H1 (cell line): ENCODE data around the gene PHF23. TPM values are rescaled to one million over a fixed set of nuclear protein-coding genes. Genes with fewer than 3 reads are reported as not detected.
A peak's percentile ranks its signal among the peaks of the same experiment; 100 is the strongest.

Experiments used
- ASH2L ChIP-seq: fragments of 200-600, 300-600 bp; sonication (generic); IDR thresholded peaks from one replicate; pipeline ENCODE4 v1.7.1; 2017; ENCODE audit warnings: low read length
- BCL11A ChIP-seq, 2 experiments: IDR thresholded peaks; one replicate each; pipeline ENCODE4 v1.6.1; 2011; ENCODE audit warnings: low read depth in 2 of 2, low read length in 2 of 2, mild to moderate bottlenecking in 2 of 2
- CBX5 ChIP-seq: fragments of 300-800, 300-1000 bp; sonication (generic); IDR thresholded peaks from 2 replicates; pipeline ENCODE4 v1.7.1; 2016; ENCODE audit warnings: antibody characterized with exemption, low read length, low read depth
- CEBPB ChIP-seq: IDR thresholded peaks from 2 replicates; pipeline ENCODE4 v1.6.1; 2012; ENCODE audit warnings: low read depth, low read length
- CREB1 ChIP-seq: IDR thresholded peaks from 2 replicates; pipeline ENCODE4 v1.6.1; 2012; ENCODE audit warnings: inconsistent platforms
- CTCF ChIP-seq, 3 experiments: IDR thresholded peaks; 1 replicate in 2 of 3; 2 replicates in 1 of 3; pipeline versions ENCODE4 v1.5.1 to v1.6.1; 2011; ENCODE audit warnings: low read length in 3 of 3, mild to moderate bottlenecking in 3 of 3, inconsistent platforms in 2 of 3, low read depth in 1 of 3, moderate library complexity in 1 of 3; ENCODE audit not compliant: insufficient read depth in 1 of 3; ENCODE audit errors: control extremely low read depth in 1 of 3
- EGR1 ChIP-seq: IDR thresholded peaks from 2 replicates; pipeline ENCODE4 v1.6.1; 2011; ENCODE audit warnings: low read depth, low read length, borderline replicate concordance
- GTF2F1 ChIP-seq: IDR thresholded peaks from 2 replicates; pipeline ENCODE4 v1.6.1; 2012; ENCODE audit warnings: low read depth, low read length, improper control_type of control experiment, borderline replicate concordance
- JUND ChIP-seq: IDR thresholded peaks from 2 replicates; pipeline ENCODE4 v1.6.1; 2011; ENCODE audit warnings: mild to moderate bottlenecking, improper control_type of control experiment, low read length
- KDM1A ChIP-seq: fragments of 200-600, 300-600 bp; sonication (generic); IDR thresholded peaks from 2 replicates; pipeline ENCODE4 v1.7.1; 2016; ENCODE audit warnings: mild to moderate bottlenecking, low read length, borderline replicate concordance
- KDM5A ChIP-seq: fragments of 200-600 bp; IDR thresholded peaks from 2 replicates; pipeline ENCODE4 v1.7.1; 2012; ENCODE audit warnings: mild to moderate bottlenecking, low read length, inconsistent platforms, mixed read lengths
- PHF8 ChIP-seq: fragments of 200-600 bp; sonication (generic); conservative IDR thresholded peaks from 2 replicates; pipeline ENCODE4 v1.7.1; 2012; ENCODE audit warnings: low read depth, mild to moderate bottlenecking, inconsistent platforms, low read length, moderate library complexity
- POU5F1 ChIP-seq: IDR thresholded peaks from 2 replicates; pipeline ENCODE4 v1.6.1; 2011; ENCODE audit warnings: low read depth, mild to moderate bottlenecking, low read length, moderate library complexity
- RXRA ChIP-seq: IDR thresholded peaks from 2 replicates; pipeline ENCODE4 v1.6.1; 2011; ENCODE audit warnings: low read depth, mild to moderate bottlenecking, low read length, moderate library complexity; ENCODE audit not compliant: insufficient read depth
- SAP30 ChIP-seq: fragments of 300-600 bp; sonication (generic); IDR thresholded peaks from 2 replicates; pipeline ENCODE4 v1.7.1; 2012; ENCODE audit warnings: low read length, moderate library complexity, mild to moderate bottlenecking, inconsistent platforms; ENCODE audit not compliant: insufficient read depth, insufficient replicate concordance
- SIN3A ChIP-seq, 2 experiments: IDR thresholded peaks in 1 of 2; conservative IDR thresholded peaks in 1 of 2; 2 replicates each; pipeline ENCODE4 v1.6.1; 2011 to 2012; ENCODE audit warnings: low read length in 2 of 2, improper control_type of control experiment in 1 of 2, low read depth in 1 of 2, mild to moderate bottlenecking in 1 of 2
- SIRT6 ChIP-seq: IDR thresholded peaks from one replicate; pipeline ENCODE4 v1.7.1; 2012; ENCODE audit warnings: low read length, inconsistent platforms
- SIX5 ChIP-seq: IDR thresholded peaks from 2 replicates; pipeline ENCODE4 v1.6.1; 2011; ENCODE audit warnings: mild to moderate bottlenecking, low read depth, low read length
- SP2 ChIP-seq: IDR thresholded peaks from 2 replicates; pipeline ENCODE4 v1.6.1; 2012; ENCODE audit warnings: mild to moderate bottlenecking, low read length, inconsistent platforms
- TBP ChIP-seq: IDR thresholded peaks from 2 replicates; pipeline ENCODE4 v1.6.1; 2011; ENCODE audit warnings: low read depth, low read length, improper control_type of control experiment
- polyA plus RNA-seq, 7 experiments: library from polyadenylated mRNA; depleted of rRNA in 3 of 7; stranded (reverse) in 5 of 7; unstranded in 2 of 7; fragments of >200 nt in 5 of 7; fragments of 200-250 nt in 2 of 7; gene quantifications; 1 replicate in 5 of 7; 2 replicates in 1 of 7; 4 replicates in 1 of 7; pipeline versions ENCODE4 v1.2.1 to v1.2.3, GENCODE V29; 2011 to 2013; ENCODE audit warnings: missing spikeins in 2 of 7, mixed read lengths in 2 of 7
- total RNA-seq: library from RNA; stranded (reverse); fragmentation: NEBNext Ultra II Directional; extraction: Animal tissue kit (Norgen Biotek cat#: 25700); gene quantifications from 2 replicates; pipeline ENCODE4 v1.2.1, GENCODE V29; 2021

Gene PHF23
- total and polyA plus RNA-seq, 2 of the 8 experiments (the other 6 are each of a cell fraction or from before 2014, with no cell fraction given), result 47.5 to 62.8 TPM

DNA sequence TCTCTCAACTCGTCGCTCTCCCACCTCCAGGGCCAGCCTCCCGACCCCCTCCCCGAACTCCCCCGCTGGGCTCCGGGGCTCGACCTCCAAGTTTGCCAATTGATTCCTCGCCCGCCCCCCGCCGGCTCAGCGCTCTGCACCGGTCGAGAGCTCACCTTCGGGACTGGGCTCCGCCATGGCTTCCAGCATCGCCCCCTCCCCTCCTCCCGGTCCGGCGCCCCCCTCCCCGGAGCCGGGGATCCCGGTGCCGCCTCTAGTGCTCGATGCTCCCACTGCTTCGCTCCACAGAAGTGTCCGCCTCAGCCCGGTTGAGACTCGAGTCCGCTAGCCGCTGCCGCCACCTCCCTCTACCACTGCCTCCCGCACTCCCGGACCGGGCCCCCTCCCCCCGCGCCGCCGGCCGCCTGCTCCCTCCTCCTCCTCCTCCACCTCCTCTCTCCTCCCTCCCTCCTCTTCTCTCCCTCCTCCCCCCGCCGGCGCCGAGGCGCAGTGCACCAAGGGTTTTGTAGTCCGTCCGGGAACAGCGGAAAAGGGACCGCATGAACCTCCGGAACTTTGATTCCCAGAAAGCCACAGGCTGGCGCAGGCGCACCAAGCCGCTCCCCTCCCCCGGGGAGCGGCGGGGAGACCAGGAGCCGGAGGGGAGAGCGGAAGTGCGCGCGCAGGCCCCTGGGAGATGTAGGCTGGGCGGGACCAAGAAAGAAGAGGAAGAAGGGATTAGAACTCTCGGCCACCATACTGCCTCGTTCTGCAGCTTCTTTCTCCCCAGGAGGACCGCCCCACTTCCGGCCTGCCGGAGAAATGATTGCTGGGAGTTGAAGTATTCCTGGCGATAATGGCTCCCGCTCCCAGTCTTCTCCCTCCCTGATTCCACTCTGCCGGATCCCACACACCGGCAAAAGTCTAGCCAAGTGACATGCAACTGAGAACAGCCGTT is at the start of gene PHF23 (continued):
- TF ChIP-seq SAP30 (no peak), CEBPB (no peak), PHF8 (0 out of 2 replicates have a peak, but pooled peaks have one; percentile 10), CTCF (IDR thresholded peaks at IDR 0.05; ENCODE audit: control extremely low read depth in 1 of 3, insufficient read depth in 1 of 3, low read depth in 1 of 3, low read length in 3 of 3) (no peak), JUND (no peak), EGR1 (peak; percentile 81), BCL11A (IDR thresholded peaks at IDR 0.05; ENCODE audit: low read depth in 2 of 2, low read length in 2 of 2) (no peak), TBP (no peak), GTF2F1 (no peak), SIN3A (conservative IDR thresholded peaks at IDR 0.05 in 1 of 2, IDR thresholded peaks at IDR 0.05 in 1 of 2; ENCODE audit: low read depth in 1 of 2, low read length in 2 of 2) (peak; percentile 59 to 74; a peak in 2 of 4 replicates), SIX5 (peak; percentile 83), CBX5 (no peak), ASH2L (peak; percentile 83), KDM5A (no peak), SP2 (no peak; the same call in 1 of the 2 replicates), RXRA (no peak), KDM1A (peak; percentile 35; the same call in 1 of the 2 replicates), POU5F1 (no peak), SIRT6 (no peak), CREB1 (peak; percentile 58; the same call in 1 of the 2 replicates)
